Natural killer cell (primary cell): Measurements from ENCODE around the gene PAPLN. TPM values are rescaled to one million over a fixed set of nuclear protein-coding genes. Genes with fewer than 3 reads are reported as not detected.

ENCODE experiments used
- ATAC-seq, 3 donors: fragments of 150-1000 bp in 2 of 3; fragments of 200-7000 bp in 1 of 3; cut with Tn5 transposase; 1 replicate in 1 of 3; 2 replicates in 2 of 3; pipeline ENCODE4 v1.10.0; 2021; ENCODE audit warnings: mild to moderate bottlenecking in 2 of 3, moderate library complexity in 2 of 3
- DNase-seq, 2 donors: peaks; one replicate each; pipeline versions ENCODE4 v3.0.0 to v3.0.0-alpha.2; 2013 to 2021; ENCODE audit warnings: mixed read lengths in 1 of 2
- H3K27ac ChIP-seq: one replicate; pipeline ENCODE4 v1.5.1; 2013; ENCODE audit warnings: mild to moderate bottlenecking, low read length
- H3K27me3 ChIP-seq: one replicate; pipeline ENCODE4 v1.6.1; 2013; ENCODE audit warnings: low read length; ENCODE audit not compliant: control insufficient read depth, insufficient read depth
- H3K36me3 ChIP-seq: one replicate; pipeline ENCODE4 v1.6.1; 2013; ENCODE audit warnings: low read length; ENCODE audit not compliant: control insufficient read depth, insufficient read depth
- H3K4me1 ChIP-seq: one replicate; pipeline ENCODE4 v1.6.1; 2013; ENCODE audit warnings: low read length; ENCODE audit not compliant: control insufficient read depth, insufficient read depth
- H3K4me3 ChIP-seq: one replicate; pipeline ENCODE4 v1.5.1; 2013; ENCODE audit warnings: low read length
- H3K9me3 ChIP-seq: one replicate; pipeline ENCODE4 v1.6.1; 2013; ENCODE audit warnings: low read length; ENCODE audit not compliant: control insufficient read depth, insufficient read depth
- H3K27ac Mint-ChIP-seq, 2 donors: one replicate each; pipeline ENCODE4 v1.8.0; 2022; ENCODE audit warnings: mild to moderate bottlenecking in 2 of 2, mixed read lengths in 2 of 2, moderate library complexity in 1 of 2
- H3K27me3 Mint-ChIP-seq, 2 donors: one replicate each; pipeline ENCODE4 v1.8.0; 2022; ENCODE audit warnings: low read depth in 2 of 2, mixed read lengths in 2 of 2
- H3K36me3 Mint-ChIP-seq: one replicate; pipeline ENCODE4 v1.8.0; 2022; ENCODE audit warnings: mixed read lengths
- H3K4me1 Mint-ChIP-seq, 2 donors: one replicate each; pipeline ENCODE4 v1.8.0; 2022; ENCODE audit warnings: mixed read lengths in 2 of 2
- H3K4me3 Mint-ChIP-seq: one replicate; pipeline ENCODE4 v1.8.0; 2022; ENCODE audit warnings: mild to moderate bottlenecking, moderate library complexity, mixed read lengths
- H3K9me3 Mint-ChIP-seq, 2 donors: one replicate each; pipeline ENCODE4 v1.8.0; 2022; ENCODE audit warnings: mixed read lengths in 2 of 2
- WGBS: methylation state at CpG from one replicate; pipeline ENCODE4 v1.1.7; 2013; ENCODE audit warnings: missing lambda C conversion rate; ENCODE audit not compliant: insufficient coverage; 5-methylcytosine and 5-hydroxymethylcytosine counted together
- intact Hi-C: fragments of 100-400 bp; cut with micrococcal nuclease; formaldehyde crosslinking; loops from one replicate; pipeline ENCODE4 v1.14.2; 2022
- total RNA-seq, 4 donors: library from RNA; stranded (reverse); fragments of 120-200 nt in 1 of 4; gene quantifications; one replicate each; pipeline versions ENCODE4 v1.2.3 to v1.2.4, GENCODE V29; 2013 to 2022
- TF ChIP-seq, protein P1 (sequence below): fragments of 200-600 bp; IDR thresholded peaks from one replicate; pipeline ENCODE4 v1.8.0; 2022; ENCODE audit warnings: antibody characterized with exemption

Gene PAPLN
- total RNA-seq, 3 donors from 2014 or later (not counting 1 experiment from before 2014, with no cell fraction given) = 0.24 to 0.70 (median 0.34) TPM

DNA sequence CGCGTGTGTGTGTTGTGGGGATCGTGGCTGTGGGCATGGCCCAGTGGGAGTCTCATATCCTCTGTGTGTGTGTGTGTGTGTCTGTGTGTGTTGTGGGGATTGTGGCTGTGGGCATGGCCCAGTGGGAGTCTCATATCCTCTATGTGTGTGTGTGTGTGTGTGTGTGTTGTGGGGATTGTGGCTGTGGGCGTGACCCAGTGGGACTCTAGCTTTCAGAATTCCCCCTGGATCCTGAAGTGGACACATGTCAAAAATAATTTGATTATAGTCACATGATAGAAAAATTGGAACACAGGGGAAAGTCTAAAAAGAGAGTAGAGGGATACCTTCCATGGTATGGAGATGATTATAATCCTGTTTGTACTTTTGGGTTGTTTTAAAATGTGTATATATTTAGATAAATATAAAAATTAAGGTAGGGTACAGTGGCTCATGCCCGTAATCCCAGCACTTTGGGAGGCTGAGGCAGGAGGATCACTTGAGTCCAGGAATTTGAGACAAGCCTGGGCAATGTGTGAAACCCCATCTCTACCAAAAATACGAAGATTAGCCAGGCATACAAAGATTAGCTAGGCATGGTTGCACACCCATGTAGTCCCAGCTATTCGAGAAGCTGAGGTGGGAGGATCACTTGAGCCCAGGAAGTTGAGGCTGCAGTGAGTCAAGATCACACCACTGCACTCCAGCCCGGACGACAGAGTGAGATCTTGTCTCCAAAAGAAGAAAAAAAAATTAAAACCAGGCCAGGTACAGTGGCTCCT lies 11.0 kb downstream of the PAPLN start:
- TF ChIP-seq, protein P1, sequence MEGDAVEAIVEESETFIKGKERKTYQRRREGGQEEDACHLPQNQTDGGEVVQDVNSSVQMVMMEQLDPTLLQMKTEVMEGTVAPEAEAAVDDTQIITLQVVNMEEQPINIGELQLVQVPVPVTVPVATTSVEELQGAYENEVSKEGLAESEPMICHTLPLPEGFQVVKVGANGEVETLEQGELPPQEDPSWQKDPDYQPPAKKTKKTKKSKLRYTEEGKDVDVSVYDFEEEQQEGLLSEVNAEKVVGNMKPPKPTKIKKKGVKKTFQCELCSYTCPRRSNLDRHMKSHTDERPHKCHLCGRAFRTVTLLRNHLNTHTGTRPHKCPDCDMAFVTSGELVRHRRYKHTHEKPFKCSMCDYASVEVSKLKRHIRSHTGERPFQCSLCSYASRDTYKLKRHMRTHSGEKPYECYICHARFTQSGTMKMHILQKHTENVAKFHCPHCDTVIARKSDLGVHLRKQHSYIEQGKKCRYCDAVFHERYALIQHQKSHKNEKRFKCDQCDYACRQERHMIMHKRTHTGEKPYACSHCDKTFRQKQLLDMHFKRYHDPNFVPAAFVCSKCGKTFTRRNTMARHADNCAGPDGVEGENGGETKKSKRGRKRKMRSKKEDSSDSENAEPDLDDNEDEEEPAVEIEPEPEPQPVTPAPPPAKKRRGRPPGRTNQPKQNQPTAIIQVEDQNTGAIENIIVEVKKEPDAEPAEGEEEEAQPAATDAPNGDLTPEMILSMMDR = no peak
- peaks cover 13% of the 10 kb centered on the region for H3K27me3 ChIP-seq
- Mint-ChIP-seq H3K36me3 (no peaks in the 10 kb centered on the region), H3K4me1 (peaks cover 14 to 29% of the 10 kb centered on the region in 2 donors), H3K4me3 (peak overlapping the region; percentile 4), H3K9me3 (no peaks in the 10 kb centered on the region), H3K27me3 (peaks cover 21 to 26% of the 10 kb centered on the region in 2 donors), H3K27ac (no peak overlapping the region)
- ATAC-seq = no peak
- no peak overlapping the region for H3K4me3 ChIP-seq
- no peaks in the 10 kb centered on the region for H3K9me3 ChIP-seq
- intact Hi-C loops = no loop called here
- no peak for DNase-seq
- H3K36me3 ChIP-seq = no peaks in the 10 kb centered on the region
- H3K27ac ChIP-seq = no peak overlapping the region
- WGBS = 71% methylated on average over 9 of the region's 9 CpGs
- H3K4me1 ChIP-seq = peaks cover 22% of the 10 kb centered on the region

DNA sequence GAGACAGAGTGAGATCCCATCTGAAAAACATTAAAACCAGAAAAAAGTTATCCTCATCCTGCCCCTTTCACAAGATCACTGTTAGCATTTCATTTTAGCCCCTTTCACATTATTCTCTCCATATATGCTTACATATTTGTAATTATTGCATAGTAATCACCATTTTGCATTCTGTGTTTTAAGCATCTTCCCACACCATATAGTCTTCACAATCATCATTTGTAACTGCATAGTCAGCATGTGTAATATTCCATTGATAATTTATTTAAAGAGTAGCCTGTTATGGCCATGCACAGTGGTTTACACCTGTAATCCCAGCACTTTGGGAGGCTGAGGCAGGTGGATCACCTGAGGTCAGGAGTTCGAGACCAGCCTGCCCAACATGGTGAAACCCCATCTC lies 11.8 kb downstream of the PAPLN start:
- peaks cover 14 to 18% of the 10 kb centered on the region in 2 donors for H3K27me3 Mint-ChIP-seq
- H3K36me3 Mint-ChIP-seq = no peaks in the 10 kb centered on the region
- Histone ChIP-seq H3K27ac (no peak overlapping the region), H3K9me3 (no peaks in the 10 kb centered on the region), H3K4me1 (peaks cover 22% of the 10 kb centered on the region), H3K4me3 (no peak overlapping the region), H3K36me3 (no peaks in the 10 kb centered on the region), H3K27me3 (peaks cover 13% of the 10 kb centered on the region)
- DNase-seq (no peak), ATAC-seq (no peak)
- TF ChIP-seq, protein P1 = no peak
- no peak overlapping the region for H3K4me3 Mint-ChIP-seq
- H3K4me1 Mint-ChIP-seq = peaks cover 14 to 23% of the 10 kb centered on the region in 2 donors
- H3K9me3 Mint-ChIP-seq = no peaks in the 10 kb centered on the region
- no peak overlapping the region for H3K27ac Mint-ChIP-seq
- 100% methylated on average over 1 of the region's 1 CpG for WGBS
- intact Hi-C loops = no loop called here

DNA sequence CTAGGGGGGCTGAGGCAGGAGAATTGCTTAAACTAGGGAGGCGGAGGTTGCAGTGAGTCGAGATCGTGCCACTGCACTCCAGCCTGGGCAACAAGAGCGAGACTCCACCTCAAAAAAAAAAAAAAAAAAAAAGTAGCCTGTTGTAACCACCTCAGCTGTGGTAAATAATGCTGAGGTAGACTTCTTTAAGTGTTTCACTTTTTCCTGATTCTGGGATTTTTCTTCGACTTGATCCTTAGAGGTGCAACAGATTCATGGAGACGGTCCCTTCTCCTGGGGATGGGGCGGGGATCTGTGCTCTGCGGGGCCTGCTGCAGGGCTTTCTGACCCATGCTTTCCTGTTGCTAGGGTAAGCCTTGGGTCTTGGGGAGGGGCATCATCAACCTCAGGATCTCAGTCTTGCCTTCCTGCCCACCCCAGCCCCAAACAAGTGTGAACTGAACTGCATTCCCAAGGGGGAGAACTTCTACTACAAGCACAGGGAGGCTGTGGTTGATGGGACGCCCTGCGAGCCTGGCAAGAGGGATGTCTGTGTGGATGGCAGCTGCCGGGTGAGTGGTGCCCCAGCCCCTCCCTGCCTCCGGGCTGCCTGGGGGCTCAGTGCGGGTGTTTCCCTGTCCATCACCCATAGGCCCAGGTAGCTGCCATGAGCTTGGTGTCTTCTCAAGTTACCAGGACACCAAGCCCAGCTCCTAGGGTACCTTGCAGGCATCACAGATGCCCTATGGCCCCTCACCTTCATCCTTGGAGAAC lies 12.4 kb downstream of the PAPLN start:
- peaks cover 14 to 23% of the 10 kb centered on the region in 2 donors for H3K4me1 Mint-ChIP-seq
- H3K27ac ChIP-seq = no peak overlapping the region
- ATAC-seq = no peak
- WGBS = 84% methylated on average over 10 of the region's 13 CpGs
- no peak overlapping the region for H3K27ac Mint-ChIP-seq
- no peaks in the 10 kb centered on the region for H3K36me3 ChIP-seq
- H3K4me3 ChIP-seq = no peak overlapping the region
- H3K4me1 ChIP-seq = peaks cover 22% of the 10 kb centered on the region
- TF ChIP-seq, protein P1 = no peak
- no peak for DNase-seq
- intact Hi-C loops = no loop called here
- peaks cover 10 to 12% of the 10 kb centered on the region in 2 donors for H3K27me3 Mint-ChIP-seq
- no peak overlapping the region for H3K4me3 Mint-ChIP-seq
- no peaks in the 10 kb centered on the region for H3K9me3 ChIP-seq
- H3K9me3 Mint-ChIP-seq = no peaks in the 10 kb centered on the region
- H3K27me3 ChIP-seq = peaks cover 8% of the 10 kb centered on the region
- no peaks in the 10 kb centered on the region for H3K36me3 Mint-ChIP-seq
